Measurements from ENCODE around the gene ZNF8. TPM values are rescaled to one million over a fixed set of nuclear protein-coding genes. Genes with fewer than 3 reads are reported as not detected.
"Not testable (repeated sequence)": the region's sequence is repeated elsewhere in the genome, so short reads cannot be mapped to it uniquely, and the experiment has no call there.

ZNF8 gene
- total RNA-seq, 1 experiment from 2014 or later = 8.4 TPM

GRCh38 chr19:58310685-58311084 lies 31.9 kb downstream of the ZNF8 start:
- H3K36me3 Mint-ChIP-seq (ENCODE audit: insufficient read depth, unreplicated experiment) = peaks cover 95% of the 10 kb centered on the region
- BruUV-seq (replicated peaks); intact Hi-C loops (cut with micrococcal nuclease; ENCODE audit: unreplicated experiment); POLR2A ChIA-PET; H3K27me3 ChIP-seq (replicated peaks; ENCODE audit: control insufficient read depth, insufficient read depth, low read length); H3K4me3 Mint-ChIP-seq (ENCODE audit: unreplicated experiment); H3K27me3 Mint-ChIP-seq (ENCODE audit: insufficient read depth, unreplicated experiment); H3K4me3 ChIP-seq (ENCODE audit: low read depth, low read length); CTCF ChIA-PET; H3K4me1 ChIP-seq; H3K27ac Mint-ChIP-seq (ENCODE audit: unreplicated experiment); H3K9me3 ChIP-seq; H3K4me1 Mint-ChIP-seq (ENCODE audit: low read depth, unreplicated experiment): not testable (repeated sequence)
- TF ChIP-seq CTCF (IDR thresholded peaks at IDR 0.05; ENCODE audit: insufficient read depth in 1 of 2, low read depth in 1 of 2, low read length in 1 of 2, severe bottlenecking in 1 of 2, unreplicated experiment in 1 of 2) = peak in 1 of 2 experiments; percentile 23
- H3K9me3 Mint-ChIP-seq (ENCODE audit: unreplicated experiment) = peaks cover 30% of the 10 kb centered on the region
- DNase-seq = peak in 1 of 2 experiments; percentile 33
- peaks cover 11% of the 10 kb centered on the region for H3K36me3 ChIP-seq (ENCODE audit: control insufficient read depth, insufficient read depth, low read length)

- no peak for TF ChIP-seq CTCF (IDR thresholded peaks at IDR 0.05; ENCODE audit: insufficient read depth in 1 of 2, low read depth in 1 of 2, low read length in 1 of 2, severe bottlenecking in 1 of 2, unreplicated experiment in 1 of 2)
- no peak overlapping the region for H3K4me3 Mint-ChIP-seq (ENCODE audit: unreplicated experiment)
- BruUV-seq (replicated peaks) = no TSS peak
- POLR2A ChIA-PET = no interaction called here
- peaks cover 95% of the 10 kb centered on the region for H3K36me3 Mint-ChIP-seq (ENCODE audit: insufficient read depth, unreplicated experiment)
- Histone ChIP-seq H3K4me1 (no peaks in the 10 kb centered on the region), H3K4me3 (ENCODE audit: low read depth, low read length) (no peak overlapping the region), H3K36me3 (ENCODE audit: control insufficient read depth, insufficient read depth, low read length) (peaks cover 11% of the 10 kb centered on the region), H3K27me3 (replicated peaks; ENCODE audit: control insufficient read depth, insufficient read depth, low read length) (no peaks in the 10 kb centered on the region), H3K9me3 (no peaks in the 10 kb centered on the region)
- intact Hi-C loops (cut with micrococcal nuclease; ENCODE audit: unreplicated experiment) = no loop called here
- no peaks in the 10 kb centered on the region for H3K27me3 Mint-ChIP-seq (ENCODE audit: insufficient read depth, unreplicated experiment)
- H3K4me1 Mint-ChIP-seq (ENCODE audit: low read depth, unreplicated experiment) = no peaks in the 10 kb centered on the region
- DNase-seq = no peak
- CTCF ChIA-PET = no interaction called here
- H3K27ac Mint-ChIP-seq (ENCODE audit: unreplicated experiment) = no peak overlapping the region
- H3K9me3 Mint-ChIP-seq (ENCODE audit: unreplicated experiment) = peaks cover 31% of the 10 kb centered on the region
Measured at GRCh38 chr19:58311345-58311865, 32.6 kb downstream of the ZNF8 start.

- Histone ChIP-seq H3K27me3 (replicated peaks; ENCODE audit: control insufficient read depth, insufficient read depth, low read length) (no peaks in the 10 kb centered on the region), H3K9me3 (no peaks in the 10 kb centered on the region), H3K4me1 (no peaks in the 10 kb centered on the region), H3K36me3 (ENCODE audit: control insufficient read depth, insufficient read depth, low read length) (peaks cover 5% of the 10 kb centered on the region), H3K4me3 (ENCODE audit: low read depth, low read length) (no peak overlapping the region)
- ChIA-PET CTCF (no interaction called here), POLR2A (no interaction called here)
- BruUV-seq (replicated peaks) = no TSS peak
- Mint-ChIP-seq H3K36me3 (ENCODE audit: insufficient read depth, unreplicated experiment) (peaks cover 57% of the 10 kb centered on the region), H3K27ac (ENCODE audit: unreplicated experiment) (no peak overlapping the region), H3K4me1 (ENCODE audit: low read depth, unreplicated experiment) (no peaks in the 10 kb centered on the region), H3K27me3 (ENCODE audit: insufficient read depth, unreplicated experiment) (no peaks in the 10 kb centered on the region), H3K4me3 (ENCODE audit: unreplicated experiment) (no peak overlapping the region), H3K9me3 (ENCODE audit: unreplicated experiment) (peaks cover 20% of the 10 kb centered on the region)
- no peak for DNase-seq
- intact Hi-C loops (cut with micrococcal nuclease; ENCODE audit: unreplicated experiment) = no loop called here
- no peak for TF ChIP-seq CTCF (IDR thresholded peaks at IDR 0.05; ENCODE audit: insufficient read depth in 1 of 2, low read depth in 1 of 2, low read length in 1 of 2, severe bottlenecking in 1 of 2, unreplicated experiment in 1 of 2)
Measured at GRCh38 chr19:58315580-58315979, 36.8 kb downstream of the ZNF8 start.
